SJSA1 (cell line): ENCODE data around the gene NPAS3. TPM values are rescaled to one million over a fixed set of nuclear protein-coding genes. Genes with fewer than 3 reads are reported as not detected.

Experiments used
- DNase-seq, 2 experiments: peaks; one replicate each; pipeline ENCODE4 v3.0.0-alpha.2; 2015 to 2020; ENCODE audit warnings: low spot score in 2 of 2, low read depth in 1 of 2
- H3K27ac ChIP-seq: fragments of 250-450 bp; sonication (Bioruptor Pico); 2 replicates; pipeline ENCODE4 v1.5.1; 2020; ENCODE audit warnings: mild to moderate bottlenecking, moderate library complexity
- H3K27me3 ChIP-seq: fragments of 250-450 bp; sonication (Bioruptor Pico); replicated peaks from 2 replicates; pipeline ENCODE4 v1.5.1; 2020; ENCODE audit warnings: mild to moderate bottlenecking, moderate library complexity
- H3K36me3 ChIP-seq: fragments of 250-450 bp; sonication (Bioruptor Pico); 2 replicates; pipeline ENCODE4 v1.5.1; 2020; ENCODE audit warnings: mild to moderate bottlenecking
- H3K4me1 ChIP-seq: fragments of 250-450 bp; sonication (Bioruptor Pico); replicated peaks from 2 replicates; pipeline ENCODE4 v1.6.1; 2021; ENCODE audit warnings: mild to moderate bottlenecking
- H3K4me3 ChIP-seq: fragments of 250-450 bp; sonication (Bioruptor Pico); 2 replicates; pipeline ENCODE4 v1.5.1; 2020; ENCODE audit warnings: mild to moderate bottlenecking
- H3K9me3 ChIP-seq: fragments of 250-450 bp; sonication (Bioruptor Pico); replicated peaks from 2 replicates; pipeline ENCODE4 v1.5.1; 2020; ENCODE audit warnings: mild to moderate bottlenecking
- total RNA-seq: library from RNA; depleted of rRNA; stranded (reverse); fragments of >200 nt; shearing (Covaris generic); gene quantifications from 2 replicates; pipeline ENCODE4 v1.2.3, GENCODE V29; 2014

NPAS3 gene
- total RNA-seq, 1 experiment from 2014 or later, result 0.26 TPM

DNA sequence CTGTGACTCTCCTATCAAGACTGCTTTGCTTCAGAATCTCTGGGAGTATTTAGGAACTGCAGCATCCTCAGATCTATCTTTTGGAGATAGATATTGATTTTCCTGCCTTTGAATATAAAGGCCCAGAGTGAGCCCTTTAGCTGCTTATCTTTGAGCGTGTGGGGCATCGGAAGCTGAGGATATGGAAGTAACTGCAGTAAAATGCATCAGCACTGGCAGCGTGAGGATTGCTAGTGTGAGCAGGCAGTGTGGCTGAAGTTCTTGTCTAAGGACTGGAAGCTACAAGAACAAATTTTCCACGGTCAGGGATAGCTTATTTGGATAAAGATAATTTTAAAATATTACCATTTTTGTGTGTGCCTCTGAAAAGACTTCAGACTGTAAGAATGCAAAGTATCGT is 474.7 kb downstream of the NPAS3 start:
- Histone ChIP-seq H3K4me3 (no peak overlapping the region), H3K9me3 (no peaks in the 10 kb centered on the region), H3K4me1 (no peaks in the 10 kb centered on the region), H3K27me3 (no peaks in the 10 kb centered on the region), H3K36me3 (no peaks in the 10 kb centered on the region), H3K27ac (no peak overlapping the region)
- no peak for DNase-seq

DNA sequence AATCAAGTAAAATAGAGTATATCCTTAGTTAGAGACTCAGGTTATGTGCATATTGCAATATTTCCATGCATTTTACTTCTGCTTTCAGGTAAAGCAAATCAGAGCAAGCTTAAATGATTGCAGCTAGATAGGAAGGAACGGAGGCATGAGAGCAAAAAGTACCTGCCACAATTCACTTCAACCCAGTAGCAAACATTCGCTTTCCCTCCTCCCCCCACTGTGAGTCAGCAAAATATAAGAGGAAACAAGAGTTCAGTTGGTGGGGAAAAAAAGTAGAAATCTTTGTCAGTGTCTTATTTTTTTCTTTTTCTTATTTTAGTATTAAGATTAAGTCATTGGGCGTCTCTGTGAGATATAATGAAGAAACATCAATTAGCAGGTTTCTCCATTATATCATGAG is 475.4 kb downstream of the NPAS3 start:
- no peaks in the 10 kb centered on the region for H3K36me3 ChIP-seq
- H3K4me3 ChIP-seq, result no peak overlapping the region
- no peaks in the 10 kb centered on the region for H3K4me1 ChIP-seq
- H3K9me3 ChIP-seq, result no peaks in the 10 kb centered on the region
- no peaks in the 10 kb centered on the region for H3K27me3 ChIP-seq
- no peak overlapping the region for H3K27ac ChIP-seq
- no peak for DNase-seq

DNA sequence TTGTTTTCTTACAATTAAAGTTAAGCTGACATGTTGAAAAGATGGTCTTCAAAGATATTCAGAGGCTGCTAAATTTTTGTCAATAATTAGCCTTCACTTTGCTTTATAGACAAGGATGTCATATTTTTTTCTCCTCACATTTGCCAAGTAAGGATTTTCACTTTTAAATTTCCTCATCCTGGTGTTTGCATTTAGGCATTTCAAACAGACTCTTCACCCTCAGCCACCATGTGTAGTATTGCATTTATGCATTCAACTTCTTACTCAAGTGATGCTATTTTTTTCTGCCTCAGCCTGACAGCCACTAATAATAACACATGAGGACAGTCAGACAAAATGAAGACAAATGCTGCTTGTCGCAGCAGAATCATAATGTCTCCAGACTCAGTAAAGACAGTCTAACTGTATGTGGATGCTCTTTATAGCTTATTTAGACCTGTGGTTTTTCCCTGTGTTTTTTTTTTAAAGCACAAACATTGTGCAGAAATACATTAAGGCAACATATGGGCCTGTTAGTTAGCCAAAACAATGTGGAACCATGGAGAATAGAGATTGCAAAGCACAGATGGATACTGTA is 481.5 kb downstream of the NPAS3 start:
- Histone ChIP-seq H3K27ac (no peak overlapping the region), H3K4me1 (no peaks in the 10 kb centered on the region), H3K9me3 (no peaks in the 10 kb centered on the region), H3K27me3 (no peaks in the 10 kb centered on the region; the same call in 1 of the 2 replicates), H3K36me3 (no peaks in the 10 kb centered on the region), H3K4me3 (no peak overlapping the region)
- DNase-seq, result no peak

- Histone ChIP-seq H3K36me3 (no peaks in the 10 kb centered on the region), H3K27me3 (no peaks in the 10 kb centered on the region), H3K27ac (no peak overlapping the region), H3K9me3 (no peaks in the 10 kb centered on the region), H3K4me3 (no peak overlapping the region), H3K4me1 (peaks cover under 1% of the 10 kb centered on the region; the same call in 1 of the 2 replicates)
- DNase-seq, result no peak
Observed at GRCh38 chr14:33430414-33431035, 491.8 kb downstream of the NPAS3 start.

DNA sequence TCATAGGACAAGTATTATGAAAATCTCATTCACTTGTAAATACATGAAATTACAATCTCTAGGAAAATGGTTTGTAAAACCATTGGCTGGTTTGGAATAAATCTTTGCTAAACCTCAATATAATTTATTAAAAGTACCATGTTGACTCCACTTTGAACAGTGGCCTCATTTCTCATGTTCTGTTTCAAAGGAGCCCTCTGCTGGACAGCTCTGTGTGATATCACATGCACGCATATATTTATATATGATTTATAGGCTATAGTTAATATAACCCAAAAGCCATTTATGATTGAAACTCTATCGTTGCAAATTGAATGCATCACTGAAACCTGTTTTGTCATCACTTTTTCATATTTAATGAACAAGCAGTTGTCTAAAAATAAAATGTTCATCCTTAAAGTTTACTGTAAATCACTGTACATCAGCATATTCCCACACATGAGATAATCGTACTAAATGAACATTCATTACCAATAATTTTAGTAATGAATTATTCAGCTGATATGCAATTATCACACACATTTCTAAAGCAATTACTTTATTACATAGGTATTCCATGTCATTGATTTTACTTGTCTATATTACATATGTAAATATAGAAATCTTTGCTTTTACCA is 493.8 kb downstream of the NPAS3 start:
- Histone ChIP-seq H3K36me3 (no peaks in the 10 kb centered on the region), H3K27ac (no peak overlapping the region), H3K4me1 (peaks cover 4% of the 10 kb centered on the region; the same call in 1 of the 2 replicates), H3K4me3 (no peak overlapping the region), H3K27me3 (no peaks in the 10 kb centered on the region), H3K9me3 (no peaks in the 10 kb centered on the region)
- DNase-seq, result no peak

GRCh38 chr14:33433396-33433795 is 494.7 kb downstream of the NPAS3 start:
- H3K4me3 ChIP-seq, result no peak overlapping the region
- no peak for DNase-seq
- H3K9me3 ChIP-seq, result no peaks in the 10 kb centered on the region
- no peaks in the 10 kb centered on the region for H3K36me3 ChIP-seq
- no peak overlapping the region for H3K27ac ChIP-seq
- no peaks in the 10 kb centered on the region for H3K27me3 ChIP-seq
- peaks cover 4% of the 10 kb centered on the region; the same call in 1 of the 2 replicates for H3K4me1 ChIP-seq

DNA sequence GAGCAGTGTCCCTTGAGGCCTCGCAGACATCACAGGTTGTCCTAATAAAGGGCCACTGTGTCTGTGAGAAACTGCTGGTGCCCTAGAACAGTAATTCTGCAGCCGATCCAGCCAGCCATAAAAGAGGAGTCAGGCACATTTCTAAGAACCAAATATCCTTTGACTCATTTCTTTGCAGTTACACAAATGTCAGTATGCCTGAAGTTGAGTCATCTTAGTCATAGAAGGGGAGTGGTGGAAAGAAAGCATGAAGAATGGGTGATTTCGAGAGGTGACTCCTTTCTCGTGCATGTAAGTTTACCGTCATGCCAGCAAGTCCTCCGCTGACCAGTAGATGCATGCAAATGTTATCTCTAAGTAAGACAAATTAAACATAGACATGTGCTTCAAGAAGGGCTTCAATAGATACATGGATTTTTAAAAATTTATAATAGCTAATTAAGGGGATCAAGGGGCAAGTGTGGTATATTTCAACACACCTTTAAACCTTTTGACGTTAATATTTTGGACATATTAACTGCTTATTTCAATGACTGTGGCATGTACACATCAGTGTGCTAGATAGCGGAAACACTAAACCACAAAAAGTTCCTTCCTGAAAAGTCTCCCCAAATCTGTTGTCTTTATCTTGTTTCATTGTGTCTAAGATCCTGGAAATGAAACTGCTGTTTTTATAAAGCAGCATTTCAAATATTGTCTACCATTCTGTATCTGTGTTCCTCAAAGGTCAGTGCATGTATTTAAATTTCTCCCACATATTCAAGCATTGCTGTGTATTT is 497.4 kb downstream of the NPAS3 start:
- H3K36me3 ChIP-seq, result no peaks in the 10 kb centered on the region
- no peaks in the 10 kb centered on the region for H3K9me3 ChIP-seq
- no peak overlapping the region for H3K4me3 ChIP-seq
- H3K27ac ChIP-seq, result no peak overlapping the region
- peak; percentile 16 to 39 for DNase-seq
- peaks cover 4% of the 10 kb centered on the region; the same call in 1 of the 2 replicates for H3K4me1 ChIP-seq
- no peaks in the 10 kb centered on the region for H3K27me3 ChIP-seq

DNA sequence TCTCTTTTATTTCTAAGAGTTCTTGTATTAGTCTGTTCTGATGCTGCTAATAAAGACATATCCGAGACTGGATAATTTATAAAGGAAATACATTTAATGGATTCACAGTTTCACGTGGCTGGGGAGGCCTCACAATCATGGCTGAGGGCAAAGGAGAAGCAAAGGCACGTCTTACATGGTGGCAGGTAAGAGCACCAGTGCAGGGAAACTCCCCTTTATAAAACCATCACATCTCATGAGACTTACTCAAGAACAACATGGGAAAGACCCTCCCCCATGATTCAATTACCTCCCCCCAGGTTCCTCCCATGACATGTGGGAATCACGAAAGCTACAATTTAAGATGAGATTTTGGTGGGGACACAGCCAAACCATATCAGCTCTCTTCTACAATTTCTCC is 503.0 kb downstream of the NPAS3 start:
- Histone ChIP-seq H3K36me3 (no peaks in the 10 kb centered on the region), H3K27ac (no peak overlapping the region), H3K4me3 (no peak overlapping the region), H3K4me1 (no peaks in the 10 kb centered on the region), H3K27me3 (no peaks in the 10 kb centered on the region), H3K9me3 (no peaks in the 10 kb centered on the region)
- no peak for DNase-seq

DNA sequence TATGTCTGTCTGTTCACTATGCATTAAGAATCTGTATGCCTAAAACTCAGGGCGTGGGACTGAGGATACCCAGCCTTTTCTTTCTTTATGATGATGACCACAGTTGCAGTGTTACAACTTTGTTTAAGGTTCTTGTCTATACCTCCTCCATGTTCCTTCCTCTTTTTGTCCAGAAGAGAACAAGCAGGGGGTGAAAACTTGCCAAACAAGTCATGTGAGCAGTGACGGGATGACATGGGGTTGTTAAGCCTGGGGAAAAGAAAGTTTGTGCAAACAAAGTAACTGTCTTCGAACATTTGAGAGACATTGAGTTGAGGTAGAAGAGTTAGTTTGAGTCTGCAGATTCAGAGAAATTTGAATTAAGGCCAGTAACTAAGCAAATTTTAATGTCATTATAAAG is 505.5 kb downstream of the NPAS3 start:
- no peaks in the 10 kb centered on the region for H3K27me3 ChIP-seq
- no peak overlapping the region for H3K4me3 ChIP-seq
- H3K27ac ChIP-seq, result no peak overlapping the region
- H3K9me3 ChIP-seq, result no peaks in the 10 kb centered on the region; the same call in 1 of the 2 replicates
- DNase-seq, result no peak
- no peaks in the 10 kb centered on the region for H3K36me3 ChIP-seq
- no peaks in the 10 kb centered on the region for H3K4me1 ChIP-seq

DNA sequence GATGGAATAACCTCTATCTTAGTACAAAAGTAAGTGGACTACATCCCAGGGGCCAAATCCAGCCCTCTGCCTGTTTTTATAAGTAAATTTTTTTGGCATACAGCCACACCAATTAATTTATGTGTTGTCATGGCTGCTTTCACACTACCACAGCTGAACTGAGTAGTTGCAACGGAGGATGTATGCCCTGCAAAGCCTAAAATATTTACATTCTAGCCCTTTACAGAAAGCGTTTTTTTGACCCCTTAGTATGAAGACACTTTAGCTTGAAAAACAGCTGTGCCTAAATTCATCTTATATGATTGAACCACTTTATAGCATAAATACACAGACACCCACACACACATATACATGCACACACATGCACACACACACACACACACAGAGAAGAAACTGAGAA is 510.6 kb downstream of the NPAS3 start:
- Histone ChIP-seq H3K4me3 (no peak overlapping the region), H3K27ac (no peak overlapping the region), H3K4me1 (peaks cover 10% of the 10 kb centered on the region), H3K36me3 (no peaks in the 10 kb centered on the region), H3K9me3 (no peaks in the 10 kb centered on the region; the same call in 1 of the 2 replicates), H3K27me3 (no peaks in the 10 kb centered on the region)
- DNase-seq, result no peak

GRCh38 chr14:33449703-33450395 is 511.2 kb downstream of the NPAS3 start:
- no peaks in the 10 kb centered on the region for H3K27me3 ChIP-seq
- H3K36me3 ChIP-seq, result no peaks in the 10 kb centered on the region
- H3K4me3 ChIP-seq, result no peak overlapping the region
- no peaks in the 10 kb centered on the region; the same call in 1 of the 2 replicates for H3K9me3 ChIP-seq
- no peak for DNase-seq
- H3K27ac ChIP-seq, result no peak overlapping the region
- peaks cover 16% of the 10 kb centered on the region for H3K4me1 ChIP-seq

DNA sequence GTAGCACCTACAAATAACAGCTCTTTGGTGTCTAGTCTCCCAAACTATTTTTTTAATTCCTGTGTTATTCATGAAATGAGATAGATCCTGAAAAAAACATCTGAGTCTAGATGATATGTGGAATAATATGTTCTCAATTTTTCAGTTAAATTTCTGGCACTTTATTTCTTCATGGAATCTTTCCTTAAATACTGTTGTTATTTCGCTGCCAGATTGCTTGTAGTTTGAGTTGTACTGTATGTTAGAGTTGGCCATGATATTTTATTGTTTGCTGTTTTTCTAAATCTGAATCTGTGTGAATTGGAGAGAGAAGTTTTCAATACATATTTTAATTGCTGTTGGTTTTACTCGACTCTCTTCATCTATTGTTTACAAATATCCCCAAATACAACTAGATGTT is 511.7 kb downstream of the NPAS3 start:
- H3K4me1 ChIP-seq, result peaks cover 20% of the 10 kb centered on the region
- DNase-seq, result no peak

GRCh38 chr14:33451211-33451610 is 512.5 kb downstream of the NPAS3 start:
- H3K27ac ChIP-seq, result no peak overlapping the region
- no peak overlapping the region for H3K4me3 ChIP-seq
- no peaks in the 10 kb centered on the region for H3K36me3 ChIP-seq
- no peaks in the 10 kb centered on the region; the same call in 1 of the 2 replicates for H3K9me3 ChIP-seq
- H3K27me3 ChIP-seq, result no peaks in the 10 kb centered on the region
- DNase-seq, result no peak
- H3K4me1 ChIP-seq, result peaks cover 20% of the 10 kb centered on the region

More for the DNA sequence above, 511.7 kb downstream of the NPAS3 start:
- Histone ChIP-seq H3K4me3 (no peak overlapping the region), H3K27me3 (no peaks in the 10 kb centered on the region), H3K9me3 (no peaks in the 10 kb centered on the region; the same call in 1 of the 2 replicates), H3K36me3 (no peaks in the 10 kb centered on the region), H3K27ac (no peak overlapping the region)
